ENCODE data around the gene UBE2G1.

DNA sequence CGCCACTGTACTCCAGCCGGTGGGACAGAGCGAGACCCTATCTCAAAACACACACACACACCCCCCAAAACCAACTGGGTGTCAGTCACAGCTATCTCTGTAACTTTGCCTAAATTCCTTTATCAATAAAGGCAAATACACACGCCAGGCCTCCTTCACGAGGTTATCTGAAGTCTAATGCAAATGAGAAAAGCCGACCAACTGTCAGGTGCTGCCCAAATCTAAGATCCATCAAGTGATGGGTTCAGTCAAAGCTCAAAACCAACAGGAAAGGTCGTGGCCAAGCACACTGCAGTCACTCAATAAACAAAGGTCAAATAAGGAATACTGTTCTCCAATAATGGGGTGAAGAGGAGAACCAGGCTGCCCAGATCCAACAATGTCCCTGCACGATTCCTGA lies 103.8 kb downstream of the UBE2G1 start:
- no peak for TF ChIP-seq EZH2 (optimal IDR thresholded peaks at IDR 0.05; ENCODE audit: low read depth, low read length)
- TF ChIP-seq, protein P1, sequence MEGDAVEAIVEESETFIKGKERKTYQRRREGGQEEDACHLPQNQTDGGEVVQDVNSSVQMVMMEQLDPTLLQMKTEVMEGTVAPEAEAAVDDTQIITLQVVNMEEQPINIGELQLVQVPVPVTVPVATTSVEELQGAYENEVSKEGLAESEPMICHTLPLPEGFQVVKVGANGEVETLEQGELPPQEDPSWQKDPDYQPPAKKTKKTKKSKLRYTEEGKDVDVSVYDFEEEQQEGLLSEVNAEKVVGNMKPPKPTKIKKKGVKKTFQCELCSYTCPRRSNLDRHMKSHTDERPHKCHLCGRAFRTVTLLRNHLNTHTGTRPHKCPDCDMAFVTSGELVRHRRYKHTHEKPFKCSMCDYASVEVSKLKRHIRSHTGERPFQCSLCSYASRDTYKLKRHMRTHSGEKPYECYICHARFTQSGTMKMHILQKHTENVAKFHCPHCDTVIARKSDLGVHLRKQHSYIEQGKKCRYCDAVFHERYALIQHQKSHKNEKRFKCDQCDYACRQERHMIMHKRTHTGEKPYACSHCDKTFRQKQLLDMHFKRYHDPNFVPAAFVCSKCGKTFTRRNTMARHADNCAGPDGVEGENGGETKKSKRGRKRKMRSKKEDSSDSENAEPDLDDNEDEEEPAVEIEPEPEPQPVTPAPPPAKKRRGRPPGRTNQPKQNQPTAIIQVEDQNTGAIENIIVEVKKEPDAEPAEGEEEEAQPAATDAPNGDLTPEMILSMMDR (IDR thresholded peaks at IDR 0.05; ENCODE audit: low read length) = no peak

Data from MM.1S (cell line).